Effector CD4-positive, alpha-beta T cell (primary cell): ENCODE results near the gene CLCN2.

Experiments
- DNase-seq: peaks from one replicate; pipeline ENCODE4 v3.0.0-alpha.2; 2020
- total RNA-seq: gene quantifications from one replicate; lab custom pipeline; 2026; lab: John Stamatoyannopoulos, UW

CLCN2 gene
- 6.0 reads per million, percentile 23 among the genes with 10 or more reads in this experiment for total RNA-seq

DNA sequence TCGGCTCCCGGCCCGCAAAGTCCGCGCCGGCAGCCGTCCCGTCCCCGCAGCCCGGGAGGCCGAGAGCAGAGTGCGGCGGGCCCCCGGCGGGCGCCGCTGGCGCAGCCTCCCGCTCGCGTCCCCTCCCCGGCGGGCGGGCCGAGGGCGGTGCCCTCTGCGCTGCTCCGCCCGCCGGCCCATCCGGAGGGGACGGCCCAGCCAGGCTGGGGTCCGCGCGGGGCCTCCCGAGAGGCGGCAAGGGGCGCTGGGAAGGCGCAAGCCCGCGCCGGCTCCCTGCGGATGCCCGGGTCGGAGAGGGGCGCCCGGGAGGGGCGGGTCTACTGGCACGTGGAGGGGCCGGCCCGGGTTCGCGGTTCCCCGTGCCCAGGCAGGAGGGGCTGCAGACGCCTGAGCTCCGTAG lies at the start of gene CLCN2, which contains the start of gene POLR2H:
CLCN2 (minus strand) TSS at position 74 of the 400 bp plus-strand sequence. CDS start 126 bp downstream, outside the sequence.
POLR2H (plus strand) TSS at position 179 of the 400 bp plus-strand sequence. CDS start 1,783 bp downstream, outside the sequence.
- peak; percentile 29 for DNase-seq

DNA sequence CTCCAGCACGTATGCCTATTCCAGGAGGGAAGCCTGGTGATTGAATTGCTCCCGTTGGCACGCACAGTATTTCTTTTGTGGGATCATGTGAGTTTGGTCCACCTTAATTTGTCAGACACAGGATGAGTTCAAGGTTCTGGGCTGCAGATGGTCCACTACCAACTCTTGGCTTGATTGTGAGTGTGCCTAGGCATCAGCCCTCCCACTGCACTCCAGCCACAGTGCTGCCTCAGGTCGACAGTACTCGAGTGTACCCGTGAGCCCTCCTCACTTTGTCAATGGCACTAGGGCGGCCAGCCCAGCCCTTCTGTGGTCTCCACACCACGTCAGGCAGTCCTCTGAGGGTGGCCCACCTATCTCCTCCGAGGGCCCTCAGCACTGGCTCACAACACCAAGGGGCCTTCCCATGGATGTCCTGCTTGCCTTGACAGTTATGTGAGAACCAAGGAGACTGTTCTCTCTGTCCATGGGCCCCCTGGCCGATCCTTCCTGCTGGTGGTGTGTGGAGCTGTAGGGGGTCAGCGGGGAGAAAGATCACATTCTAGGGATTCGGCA lies 48.6 kb upstream of the CLCN2 start:
- no peak for DNase-seq

DNA sequence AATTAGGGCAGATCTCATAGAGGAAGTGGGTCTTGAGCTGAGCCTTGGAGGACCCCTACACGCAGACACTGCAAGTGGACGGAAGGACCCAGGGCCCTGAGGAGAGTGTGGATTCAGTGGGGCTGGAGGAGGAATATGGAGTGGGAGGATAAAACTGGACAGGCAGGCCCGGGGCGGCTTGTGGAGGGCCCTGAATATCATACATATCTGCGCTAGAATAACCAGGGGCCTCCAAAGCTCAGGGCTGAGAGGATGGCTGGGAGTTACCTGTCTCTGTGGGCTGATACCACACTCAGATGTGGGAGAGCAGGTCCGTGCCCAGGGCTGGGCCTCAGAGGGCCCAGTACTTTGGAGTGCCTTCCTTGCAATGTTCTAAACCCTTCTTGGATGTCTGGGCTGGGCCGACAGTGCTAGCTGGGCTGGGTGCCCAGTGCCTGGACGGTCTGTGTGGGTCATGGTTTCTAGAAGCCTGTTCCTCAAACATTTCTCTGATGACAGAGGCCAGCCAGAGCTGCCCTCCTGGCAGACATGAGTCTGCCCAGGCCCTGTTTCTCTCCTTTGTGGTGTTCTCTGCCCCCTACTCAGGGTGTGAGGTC lies 48.0 kb upstream of the CLCN2 start:
- DNase-seq = no peak

DNA sequence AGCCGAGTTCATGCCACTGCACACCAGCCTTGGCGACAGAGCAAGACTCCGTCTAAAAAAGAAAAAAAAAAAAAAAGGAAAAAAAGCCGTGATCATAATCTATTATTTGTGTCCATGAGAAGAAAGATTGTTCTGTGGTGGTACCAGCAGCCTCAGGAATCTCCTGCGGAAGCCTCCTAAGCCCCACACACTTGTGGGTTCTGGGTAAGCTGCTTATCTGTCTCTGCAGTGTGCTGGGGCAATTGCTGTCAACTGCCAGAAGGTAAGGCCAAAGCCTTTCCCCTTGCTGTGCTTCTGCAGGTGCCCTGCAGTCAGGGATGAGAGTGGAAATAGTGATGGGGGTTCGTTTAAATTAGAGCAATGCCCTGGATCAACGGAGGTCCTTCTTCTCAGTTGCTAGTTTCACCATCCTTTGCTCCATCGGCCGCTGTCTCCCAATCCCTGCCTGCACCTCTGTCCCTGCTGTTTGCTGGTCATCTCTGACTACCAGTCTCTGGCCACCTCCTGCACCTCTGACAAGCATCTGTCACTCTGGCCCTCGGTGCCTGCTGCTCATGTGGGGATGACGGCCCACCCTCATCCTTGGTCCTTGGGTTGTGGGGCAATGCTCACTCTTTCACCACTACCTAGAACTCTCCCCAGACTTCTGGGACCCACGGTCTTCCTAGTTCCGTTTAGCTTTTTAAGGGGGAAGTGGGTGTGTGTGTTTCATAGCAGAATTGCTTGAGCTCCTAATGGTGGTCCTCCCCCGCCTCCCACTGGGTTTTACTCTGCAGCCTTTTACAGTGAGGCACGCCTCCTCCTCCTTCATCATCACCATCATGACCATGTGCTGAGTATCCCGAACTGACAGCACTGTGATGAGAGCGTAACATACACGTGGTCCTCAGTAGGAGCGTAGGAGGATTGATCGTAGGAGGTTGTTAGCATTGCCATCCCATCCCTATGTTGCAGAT lies 43.9 kb upstream of the CLCN2 start:
- DNase-seq = no peak

DNA sequence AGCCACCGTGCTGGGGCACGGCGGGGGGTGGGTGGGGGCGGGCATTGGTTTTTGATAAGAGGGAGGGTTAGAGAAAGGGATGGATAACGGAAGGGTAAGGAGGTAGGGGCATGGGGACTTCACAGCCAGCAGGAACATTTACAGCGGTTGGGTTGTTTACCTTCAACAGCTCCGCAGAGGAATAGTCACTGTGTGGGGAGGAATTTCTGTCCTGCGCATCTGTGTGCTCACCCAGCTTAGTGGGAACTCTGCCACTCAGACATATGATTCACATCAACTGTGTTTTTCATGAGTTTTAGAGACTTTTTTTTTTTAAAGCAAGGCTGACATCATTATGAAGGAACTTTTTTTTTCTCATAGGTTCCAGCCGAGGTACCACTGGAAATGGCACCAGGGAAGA lies 38.0 kb upstream of the CLCN2 start:
- DNase-seq = no peak

DNA sequence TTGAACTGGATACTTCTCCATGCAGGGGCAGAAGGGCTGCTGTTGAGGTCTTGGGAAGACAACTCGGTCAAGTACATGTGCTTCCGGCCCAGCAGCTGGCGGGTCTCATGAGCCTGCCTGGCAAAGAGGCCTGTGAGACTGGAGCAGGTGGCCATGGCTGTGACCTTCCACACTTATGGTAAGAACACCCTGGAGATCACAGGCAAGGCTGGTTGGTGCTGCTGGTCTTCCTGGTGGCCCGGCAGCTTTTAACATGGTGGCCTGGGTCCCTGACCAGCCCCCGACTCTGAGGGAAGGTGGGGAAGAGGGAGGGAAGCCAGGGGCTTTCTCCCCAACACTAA lies 33.9 kb upstream of the CLCN2 start:
- DNase-seq = no peak

DNA sequence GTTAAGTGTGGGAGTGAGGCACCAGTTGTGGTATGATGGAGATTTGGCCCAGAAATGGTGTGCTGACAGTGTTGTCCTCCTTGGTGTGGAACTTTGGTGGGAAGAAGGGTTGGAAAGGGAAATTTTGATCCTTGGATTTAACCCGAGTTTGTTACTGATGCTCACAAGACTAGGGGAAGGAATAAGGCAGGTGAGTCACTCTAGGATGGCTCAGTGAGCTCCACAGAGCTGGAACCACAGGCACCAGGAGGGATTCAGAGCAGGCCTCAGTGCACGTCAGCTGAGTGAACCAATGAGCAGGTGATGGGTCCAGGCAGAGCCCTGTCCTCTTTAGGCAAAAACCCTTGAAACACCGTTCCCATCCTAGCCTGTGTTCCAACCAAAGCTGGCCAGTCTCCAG lies 29.9 kb upstream of the CLCN2 start:
- no peak for DNase-seq

DNA sequence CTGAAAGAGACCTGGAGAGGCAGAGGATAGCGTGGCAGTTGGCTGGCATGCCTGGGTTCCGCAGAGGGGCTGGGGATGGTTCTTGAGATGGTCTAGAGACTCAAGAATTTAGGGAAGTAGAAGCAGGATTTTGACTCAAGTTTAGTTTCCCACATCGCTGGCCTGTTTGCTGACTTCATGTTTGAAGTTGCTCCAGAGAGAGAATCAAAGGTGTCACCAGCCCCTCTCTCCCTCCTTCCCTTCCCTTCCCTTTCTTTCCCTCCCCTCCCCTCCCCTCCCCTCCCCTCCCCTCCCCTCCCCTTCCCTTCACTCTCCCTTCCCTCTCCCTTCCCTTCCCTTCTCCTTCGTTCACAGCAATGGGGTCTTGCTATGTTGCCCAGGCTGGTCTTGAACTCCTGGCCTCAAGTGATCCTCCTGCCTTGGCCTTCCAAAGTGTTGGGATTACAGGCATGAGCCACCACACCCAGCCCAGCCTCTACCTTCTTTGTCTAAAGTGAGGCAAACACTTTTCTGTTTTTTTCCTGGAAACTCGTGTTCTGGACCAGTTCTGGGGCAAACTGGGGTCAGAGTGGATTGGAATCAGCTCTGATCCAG lies 28.6 kb upstream of the CLCN2 start:
- DNase-seq = no peak

DNA sequence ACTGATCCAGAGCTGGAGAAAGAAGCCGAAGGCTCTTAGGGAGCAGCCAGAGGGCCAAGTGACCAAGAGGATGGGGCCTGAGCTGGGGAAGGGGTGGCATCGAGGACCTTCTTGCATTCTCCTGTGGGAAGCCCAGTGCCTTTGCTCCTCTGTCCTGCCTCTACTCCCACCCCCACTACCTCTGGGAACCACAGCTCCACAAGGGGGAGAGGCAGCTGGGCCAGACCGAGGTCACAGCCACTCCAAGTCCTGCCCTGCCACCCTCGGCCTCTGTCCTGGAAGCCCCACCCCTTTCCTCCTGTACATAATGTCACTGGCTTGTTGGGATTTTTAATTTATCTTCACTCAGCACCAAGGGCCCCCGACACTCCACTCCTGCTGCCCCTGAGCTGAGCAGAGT lies 28.0 kb upstream of the CLCN2 start:
- no peak for DNase-seq

DNA sequence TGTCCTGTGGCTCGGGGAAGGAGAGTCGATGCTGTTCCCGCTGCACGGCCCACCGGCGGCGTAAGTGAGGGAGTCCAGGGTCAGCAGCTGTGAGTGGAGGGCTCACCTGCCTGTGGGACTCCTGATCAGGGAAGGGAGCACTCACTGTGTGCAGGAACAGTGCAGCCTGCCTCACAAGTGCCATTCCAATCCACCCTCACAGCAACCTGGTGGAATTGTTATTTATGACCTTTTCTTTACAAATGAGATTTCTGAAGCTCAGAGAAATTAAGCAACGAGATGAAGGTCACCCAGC lies 27.5 kb upstream of the CLCN2 start:
- DNase-seq = no peak

DNA sequence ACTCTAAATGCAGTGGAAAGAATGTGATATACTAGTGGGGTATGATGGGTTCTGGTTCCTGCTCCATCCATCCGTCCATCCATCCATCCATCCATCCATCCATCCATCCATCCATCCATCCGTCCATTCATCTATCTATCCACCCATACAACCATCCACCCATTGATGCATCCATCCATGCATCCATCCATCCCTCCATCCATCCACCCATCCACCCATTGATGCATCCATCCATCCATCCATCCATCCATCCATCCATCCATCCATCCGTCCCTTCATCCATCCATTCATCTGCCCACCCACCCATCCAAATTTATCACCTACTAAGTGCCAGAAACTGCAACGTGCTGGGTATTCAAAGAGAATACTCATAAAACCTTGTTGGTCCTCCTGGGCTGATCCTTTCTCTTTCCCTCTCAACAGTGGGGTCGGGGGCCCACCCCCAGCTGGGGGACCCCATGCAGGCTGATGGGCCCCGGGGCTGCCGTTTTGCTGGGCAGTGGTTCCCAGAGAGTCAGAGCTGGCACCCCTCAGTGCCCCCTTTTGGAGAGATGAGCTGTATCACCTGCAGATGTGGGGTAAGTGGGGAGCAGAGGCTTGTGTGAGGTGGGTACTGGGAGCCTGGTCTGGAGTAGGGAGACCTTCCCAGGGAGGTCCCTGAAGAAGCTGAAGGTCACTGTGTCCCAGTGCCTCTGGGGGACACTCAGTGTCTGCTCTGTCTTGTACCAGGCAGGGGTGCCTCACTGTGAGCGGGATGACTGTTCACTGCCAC lies 26.9 kb upstream of the CLCN2 start:
- no peak for DNase-seq

DNA sequence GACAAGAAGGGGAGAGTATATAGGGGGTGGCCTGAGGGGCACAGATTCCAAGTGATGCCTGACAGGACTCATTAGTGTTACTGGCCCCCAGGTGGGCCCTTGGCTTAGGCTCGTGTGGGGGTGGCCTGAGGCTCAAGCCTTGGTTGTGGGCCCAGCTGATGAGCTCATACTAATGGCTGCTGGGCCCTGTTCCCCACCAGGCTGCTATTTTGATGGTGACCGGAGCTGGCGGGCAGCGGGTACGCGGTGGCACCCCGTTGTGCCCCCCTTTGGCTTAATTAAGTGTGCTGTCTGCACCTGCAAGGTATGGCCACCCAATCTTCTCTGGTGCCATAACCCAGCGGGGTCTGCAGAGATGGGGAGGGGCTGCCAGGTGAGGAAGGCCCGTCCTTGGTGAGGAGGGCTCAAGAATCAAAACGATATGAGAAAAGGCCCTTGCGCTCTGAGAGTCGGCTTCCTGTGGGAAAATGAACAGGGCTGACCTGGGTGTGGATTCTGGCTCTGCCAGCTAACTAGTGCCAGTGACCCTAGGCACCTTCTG lies 25.8 kb upstream of the CLCN2 start:
- DNase-seq = no peak

DNA sequence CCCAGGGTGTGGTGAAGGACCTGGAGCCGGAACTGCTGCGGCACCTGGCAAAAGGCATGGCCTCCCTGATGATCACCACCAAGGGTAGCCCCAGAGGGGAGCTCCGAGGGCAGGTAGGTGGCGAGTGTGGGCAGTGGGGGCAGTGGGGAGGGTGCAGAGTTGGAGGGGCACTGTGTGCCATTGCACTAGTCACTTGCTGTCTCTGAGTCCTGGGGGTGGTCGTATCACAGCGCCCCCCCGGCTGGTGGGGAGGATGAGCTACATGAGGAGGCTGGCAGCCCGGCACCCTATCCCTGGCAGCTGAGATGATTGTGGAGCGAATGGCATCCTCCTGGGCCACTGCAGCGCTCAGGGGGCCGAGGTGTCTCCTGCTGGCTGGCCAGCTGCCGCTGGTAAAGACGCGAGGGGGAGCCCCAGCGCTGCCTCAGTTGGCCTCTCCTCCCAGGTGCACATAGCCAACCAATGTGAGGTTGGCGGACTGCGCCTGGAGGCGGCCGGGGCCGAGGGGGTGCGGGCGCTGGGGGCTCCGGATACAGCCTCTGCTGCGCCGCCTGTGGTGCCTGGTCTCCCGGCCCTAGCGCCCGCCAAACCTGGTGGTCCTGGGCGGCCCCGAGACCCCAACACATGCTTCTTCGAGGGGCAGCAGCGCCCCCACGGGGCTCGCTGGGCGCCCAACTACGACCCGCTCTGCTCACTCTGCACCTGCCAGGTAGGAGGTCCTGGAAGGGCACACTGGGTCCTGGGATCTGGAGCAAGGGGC lies 24.8 kb upstream of the CLCN2 start:
- no peak for DNase-seq

DNA sequence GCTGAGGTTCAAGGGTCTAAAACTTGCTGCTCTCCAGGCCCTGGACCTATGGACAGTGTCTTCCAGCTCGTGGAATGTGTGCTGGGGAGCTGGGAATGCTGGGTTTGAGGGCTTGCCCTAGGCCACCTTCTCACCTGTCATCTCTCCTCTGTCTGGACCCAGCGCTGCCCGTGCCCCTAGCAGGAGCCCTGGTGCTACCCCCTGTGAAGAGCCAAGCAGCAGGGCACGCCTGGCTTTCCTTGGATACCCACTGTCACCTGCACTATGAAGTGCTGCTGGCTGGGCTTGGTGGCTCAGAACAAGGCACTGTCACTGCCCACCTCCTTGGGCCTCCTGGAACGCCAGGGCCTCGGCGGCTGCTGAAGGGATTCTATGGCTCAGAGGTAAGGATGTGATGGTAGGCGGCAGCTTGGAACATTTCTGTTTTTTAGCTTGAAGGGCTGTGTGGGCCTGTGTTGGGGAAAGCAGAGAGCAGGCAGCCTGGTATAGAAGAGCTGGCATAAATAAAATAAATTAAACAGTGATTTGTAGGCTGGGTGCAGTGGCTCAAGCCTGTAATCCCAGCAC lies 23.5 kb upstream of the CLCN2 start:
- DNase-seq = no peak

DNA sequence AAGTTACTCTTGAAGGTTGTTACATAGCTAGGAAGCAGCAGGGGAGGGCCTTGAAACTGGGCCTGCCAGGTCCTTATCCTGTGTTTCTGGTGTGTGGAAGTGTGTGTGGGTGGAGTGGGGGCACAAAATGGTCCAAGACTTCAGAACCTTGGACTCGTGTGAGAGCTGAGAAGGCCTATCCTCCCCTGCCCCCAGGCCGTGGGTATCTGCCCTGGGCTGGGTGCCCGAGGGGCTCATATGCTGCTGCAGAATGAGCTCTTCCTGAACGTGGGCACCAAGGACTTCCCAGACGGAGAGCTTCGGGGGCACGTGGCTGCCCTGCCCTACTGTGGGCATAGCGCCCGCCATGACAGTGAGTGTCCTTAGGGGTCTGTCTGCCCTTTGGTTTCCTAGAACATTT lies 22.9 kb upstream of the CLCN2 start:
- no peak for DNase-seq

DNA sequence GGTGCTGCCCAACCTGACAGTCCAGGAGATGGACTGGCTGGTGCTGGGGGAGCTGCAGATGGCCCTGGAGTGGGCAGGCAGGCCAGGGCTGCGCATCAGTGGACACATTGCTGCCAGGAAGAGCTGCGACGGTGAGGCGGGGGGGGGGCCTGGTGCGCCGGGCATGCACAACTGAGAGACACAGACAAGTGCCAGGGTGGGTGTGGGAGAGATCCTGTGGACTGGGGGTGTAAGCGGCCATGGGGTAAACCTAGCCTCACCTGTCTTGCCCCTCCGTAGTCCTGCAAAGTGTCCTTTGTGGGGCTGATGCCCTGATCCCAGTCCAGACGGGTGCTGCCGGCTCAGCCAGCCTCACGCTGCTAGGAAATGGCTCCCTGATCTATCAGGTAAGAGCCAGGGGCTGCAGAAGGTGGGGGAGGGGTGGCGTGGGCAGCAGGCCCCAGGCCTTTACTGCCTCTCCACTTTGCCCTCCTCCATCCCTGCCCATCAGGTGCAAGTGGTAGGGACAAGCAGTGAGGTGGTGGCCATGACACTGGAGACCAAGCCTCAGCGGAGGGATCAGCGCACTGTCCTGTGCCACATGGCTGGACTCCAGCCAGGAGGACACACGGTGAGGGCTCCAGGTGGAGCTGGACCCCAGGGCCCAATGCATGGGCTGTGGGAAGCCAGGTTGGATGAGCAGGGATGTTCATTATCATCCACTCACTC lies 21.8 kb upstream of the CLCN2 start:
- DNase-seq = no peak

DNA sequence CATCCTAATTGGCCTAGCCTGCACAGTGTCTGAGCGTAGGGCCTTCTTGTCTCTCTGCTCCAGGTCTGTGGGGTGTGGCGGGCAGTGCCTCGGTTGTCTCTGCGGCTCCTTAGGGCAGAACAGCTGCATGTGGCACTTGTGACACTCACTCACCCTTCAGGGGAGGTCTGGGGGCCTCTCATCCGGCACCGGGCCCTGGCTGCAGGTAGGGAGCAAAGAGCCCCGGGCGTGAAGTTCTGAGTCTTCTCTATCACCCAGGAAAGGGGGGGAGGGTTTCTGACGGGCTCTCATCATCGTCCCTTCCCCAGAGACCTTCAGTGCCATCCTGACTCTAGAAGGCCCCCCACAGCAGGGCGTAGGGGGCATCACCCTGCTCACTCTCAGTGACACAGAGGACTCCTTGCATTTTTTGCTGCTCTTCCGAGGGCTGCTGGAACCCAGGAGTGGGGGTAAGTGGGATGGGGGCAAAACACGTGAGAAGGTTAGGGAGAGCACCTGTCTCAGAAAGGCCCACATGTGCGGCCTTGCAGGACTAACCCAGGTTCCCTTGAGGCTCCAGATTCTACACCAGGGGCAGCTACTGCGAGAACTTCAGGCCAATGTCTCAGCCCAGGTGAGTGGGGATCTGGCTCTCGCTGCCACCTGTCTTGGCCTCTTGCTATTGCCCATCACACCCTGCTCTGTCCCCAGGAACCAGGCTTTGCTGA lies 21.1 kb upstream of the CLCN2 start:
- no peak for DNase-seq

DNA sequence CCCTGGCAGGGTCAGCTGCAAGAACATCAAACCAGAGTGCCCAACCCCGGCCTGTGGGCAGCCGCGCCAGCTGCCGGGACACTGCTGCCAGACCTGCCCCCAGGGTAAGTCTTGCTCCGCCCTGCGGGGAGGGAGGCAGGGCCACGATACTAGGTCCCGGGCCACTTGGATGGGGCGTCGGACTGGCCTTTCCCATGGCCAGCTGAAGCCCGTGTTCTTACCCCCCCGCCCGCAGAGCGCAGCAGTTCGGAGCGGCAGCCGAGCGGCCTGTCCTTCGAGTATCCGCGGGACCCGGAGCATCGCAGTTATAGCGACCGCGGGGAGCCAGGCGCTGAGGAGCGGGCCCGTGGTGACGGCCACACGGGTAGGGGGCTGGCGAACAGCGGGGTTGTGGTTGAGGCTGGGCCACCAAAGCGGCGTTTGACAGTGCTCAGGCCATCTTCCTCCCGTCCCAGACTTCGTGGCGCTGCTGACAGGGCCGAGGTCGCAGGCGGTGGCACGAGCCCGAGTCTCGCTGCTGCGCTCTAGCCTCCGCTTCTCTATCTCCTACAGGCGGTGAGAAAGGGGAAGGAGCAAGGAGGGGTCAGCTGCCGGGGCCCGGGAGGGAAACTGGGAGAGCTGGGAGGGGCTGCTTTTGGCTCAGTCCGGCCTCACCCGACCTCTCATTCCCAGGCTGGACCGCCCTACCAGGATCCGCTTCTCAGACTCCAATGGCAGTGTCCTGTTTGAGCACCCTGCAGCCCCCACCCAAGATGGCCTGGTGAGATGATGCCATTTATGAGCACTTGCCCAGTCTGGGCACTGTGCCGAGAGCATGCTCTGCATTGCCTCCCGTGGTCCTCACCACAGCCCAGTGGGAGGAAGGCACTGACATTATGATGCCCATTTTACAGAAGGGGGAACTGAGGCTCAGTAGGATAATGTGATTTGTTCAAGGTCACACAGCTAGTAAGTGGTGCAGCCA lies 20.1 kb upstream of the CLCN2 start:
- DNase-seq = no peak
